SK-N-SH (cell line): ENCODE data around the gene KIFC3. TPM values are rescaled to one million over a fixed set of nuclear protein-coding genes. Genes with fewer than 3 reads are reported as not detected.

Experiments
- CTCF ChIA-PET: fragments of 300-600, 350-600 bp; formaldehyde crosslinking; extraction: SDS; loops from one replicate; lab custom pipeline; 2021; lab: Yijun Ruan, JAX
- POLR2A ChIA-PET: fragments of 350-600 bp; sonication (Branson Sonifier 250); formaldehyde crosslinking; extraction: SDS; loops from one replicate; lab custom pipeline; 2020; ENCODE audit warnings: antibody characterized with exemption, inconsistent platforms; lab: Yijun Ruan, JAX
- DNase-seq: peaks from one replicate; pipeline ENCODE4 v3.0.0; 2012
- H2AFZ ChIP-seq: fragments of 200-600 bp; sonication (generic); 2 replicates; pipeline ENCODE4 v1.8.1; 2016; ENCODE audit warnings: antibody characterized with exemption, mild to moderate bottlenecking, low read depth
- H3F3A ChIP-seq: fragments of 200-600 bp; sonication (generic); replicated peaks from 2 replicates; pipeline ENCODE3; 2016; ENCODE audit warnings: antibody characterized with exemption, mild to moderate bottlenecking; ENCODE audit not compliant: insufficient read depth
- H3K27ac ChIP-seq, 2 experiments: fragments of 200-500 bp in 1 of 2; fragments of 200-600 bp in 1 of 2; sonication (Bioruptor generic) in 1 of 2; sonication (generic), shearing (Covaris generic) in 1 of 2; 2 replicates each; pipeline versions ENCODE4 v1.5.1 to v1.6.1; 2014 to 2016; ENCODE audit warnings: low read depth in 2 of 2, inconsistent platforms in 1 of 2, low read length in 1 of 2, mild to moderate bottlenecking in 1 of 2, mixed read lengths in 1 of 2
- H3K27me3 ChIP-seq: fragments of 200-600 bp; sonication (generic), shearing (Covaris generic); 2 replicates; pipeline ENCODE4 v1.6.1; 2016; ENCODE audit warnings: mixed run types; ENCODE audit not compliant: insufficient read depth
- H3K36me3 ChIP-seq, 2 experiments: fragments of 200-500 bp in 1 of 2; fragments of 200-600 bp in 1 of 2; sonication (Bioruptor generic) in 1 of 2; sonication (generic) in 1 of 2; replicated peaks in 1 of 2; 2 replicates each; pipeline versions ENCODE3 to v1.5.1; 2014 to 2016; ENCODE audit warnings: low read length in 1 of 2, mild to moderate bottlenecking in 1 of 2; ENCODE audit not compliant: insufficient read depth in 2 of 2, control insufficient read depth in 1 of 2
- H3K4me1 ChIP-seq, 2 experiments: fragments of 200-500 bp in 1 of 2; fragments of 200-600 bp in 1 of 2; sonication (Bioruptor generic) in 1 of 2; sonication (generic), shearing (Covaris generic) in 1 of 2; 2 replicates each; pipeline versions ENCODE4 v1.5.1 to v1.6.1; 2014 to 2016; ENCODE audit warnings: low read depth in 1 of 2, low read length in 1 of 2, mixed run types in 1 of 2; ENCODE audit not compliant: insufficient read depth in 2 of 2, control insufficient read depth in 1 of 2
- H3K4me2 ChIP-seq: fragments of 200-600 bp; sonication (generic), shearing (Covaris generic); 2 replicates; pipeline ENCODE4 v1.6.1; 2017; ENCODE audit warnings: mixed run types
- H3K4me3 ChIP-seq, 2 experiments: fragments of 200-500 bp in 1 of 2; fragments of 200-600 bp in 1 of 2; sonication (Bioruptor generic) in 1 of 2; sonication (generic), shearing (Covaris generic) in 1 of 2; 2 replicates each; pipeline versions ENCODE4 v1.5.1 to v1.8.1; 2014 to 2016; ENCODE audit warnings: low read depth in 2 of 2, inconsistent platforms in 1 of 2, low read length in 1 of 2, mild to moderate bottlenecking in 1 of 2, mixed read lengths in 1 of 2, moderate library complexity in 1 of 2
- H3K79me2 ChIP-seq: fragments of 200-600 bp; sonication (generic); 2 replicates; pipeline ENCODE4 v1.8.1; 2017; ENCODE audit warnings: mild to moderate bottlenecking; ENCODE audit not compliant: insufficient read depth
- H3K9ac ChIP-seq: fragments of 200-600 bp; sonication (generic); 2 replicates; pipeline ENCODE4 v1.6.1; 2017; ENCODE audit warnings: mixed run types
- H3K9me2 ChIP-seq: fragments of 200-600 bp; sonication (generic); 2 replicates; pipeline ENCODE4 v1.6.1; 2017; ENCODE audit warnings: mixed run types
- H3K9me3 ChIP-seq: fragments of 200-600 bp; sonication (generic); 2 replicates; pipeline ENCODE4 v1.6.1; 2017; ENCODE audit warnings: mixed run types, mild to moderate bottlenecking, moderate library complexity
- H4K20me1 ChIP-seq: fragments of 200-600 bp; sonication (generic); 2 replicates; pipeline ENCODE4 v1.6.1; 2017; ENCODE audit warnings: mild to moderate bottlenecking, mixed run types; ENCODE audit not compliant: insufficient read depth
- ELF1 ChIP-seq: IDR thresholded peaks from 2 replicates; pipeline ENCODE4 v1.4.0; 2012
- EP300 ChIP-seq, 2 experiments: IDR thresholded peaks; 2 replicates each; pipeline versions ENCODE4 v1.4.0 to v1.6.1; 2012; ENCODE audit warnings: borderline replicate concordance in 1 of 2, low read depth in 1 of 2, low read length in 1 of 2
- FOXJ3 ChIP-seq: sonication (generic); formaldehyde crosslinking; IDR thresholded peaks from 2 replicates; pipeline ENCODE4 v1.5.1; 2020; ENCODE audit warnings: mild to moderate bottlenecking, missing genetic modification reagents
- GABPA ChIP-seq: IDR thresholded peaks from 2 replicates; pipeline ENCODE4 v1.4.0; 2012; ENCODE audit warnings: low read depth, mild to moderate bottlenecking
- JUND ChIP-seq: IDR thresholded peaks from 2 replicates; pipeline ENCODE4 v1.4.0; 2012
- MEF2A ChIP-seq: IDR thresholded peaks from 2 replicates; pipeline ENCODE4 v1.4.0; 2012; ENCODE audit warnings: low read depth, borderline replicate concordance
- MXI1 ChIP-seq: IDR thresholded peaks from 2 replicates; pipeline ENCODE4 v1.6.1; 2012; ENCODE audit warnings: mild to moderate bottlenecking, low read depth, low read length, improper control_type of control experiment
- NFIC ChIP-seq: IDR thresholded peaks from 2 replicates; pipeline ENCODE4 v1.4.0; 2012; ENCODE audit warnings: borderline replicate concordance
- NRF1 ChIP-seq: IDR thresholded peaks from 2 replicates; pipeline ENCODE4 v1.6.1; 2012; ENCODE audit warnings: low read depth, mild to moderate bottlenecking, low read length
- RAD21 ChIP-seq: IDR thresholded peaks from 2 replicates; pipeline ENCODE4 v1.6.1; 2012; ENCODE audit warnings: mild to moderate bottlenecking, low read length
- RCOR1 ChIP-seq: fragments of 150-350 bp; IDR thresholded peaks from 2 replicates; pipeline ENCODE4 v1.6.1; 2017; ENCODE audit warnings: antibody characterized with exemption, low read length
- TAF1 ChIP-seq: IDR thresholded peaks from 2 replicates; pipeline ENCODE4 v1.6.1; 2012; ENCODE audit warnings: low read depth, mild to moderate bottlenecking, low read length, moderate library complexity, borderline replicate concordance
- TEAD4 ChIP-seq: IDR thresholded peaks from 2 replicates; pipeline ENCODE4 v1.4.0; 2012; ENCODE audit warnings: mild to moderate bottlenecking, borderline replicate concordance; ENCODE audit not compliant: insufficient read depth
- WGBS: methylation state at CpG from one replicate; pipeline ENCODE4 v1.1.6; 2017; ENCODE audit warnings: low lambda C conversion rate; 5-methylcytosine and 5-hydroxymethylcytosine counted together
- polyA plus RNA-seq, 3 experiments: library from polyadenylated mRNA; depleted of rRNA; stranded (reverse); fragments of >200 nt; gene quantifications; 2 replicates each; pipeline ENCODE4 v1.2.3, GENCODE V29; 2012
- TF ChIP-seq, protein P1 (sequence below): IDR thresholded peaks from 2 replicates; pipeline ENCODE4 v1.4.0; 2012; ENCODE audit warnings: low read depth
- TF ChIP-seq, protein P2 (sequence below): fragments of 150-350 bp; IDR thresholded peaks from 2 replicates; pipeline ENCODE4 v1.6.1; 2017; ENCODE audit warnings: antibody characterized with exemption, low read length, low read depth, borderline replicate concordance
- TF ChIP-seq, protein P3 (sequence below): fragments of 150-350 bp; IDR thresholded peaks from 2 replicates; pipeline ENCODE4 v1.6.1; 2016; ENCODE audit warnings: mild to moderate bottlenecking, low read depth, low read length
- TF ChIP-seq, protein P4 (sequence below): IDR thresholded peaks from 2 replicates; pipeline ENCODE4 v1.4.0; 2012; ENCODE audit warnings: low read depth, borderline replicate concordance
- TF ChIP-seq, protein P5 (sequence below): IDR thresholded peaks from 2 replicates; pipeline ENCODE4; 2012

Gene KIFC3
- polyA plus RNA-seq, 1 of the 3 experiments (the other 2 are of a cell fraction): 65.4 TPM

DNA sequence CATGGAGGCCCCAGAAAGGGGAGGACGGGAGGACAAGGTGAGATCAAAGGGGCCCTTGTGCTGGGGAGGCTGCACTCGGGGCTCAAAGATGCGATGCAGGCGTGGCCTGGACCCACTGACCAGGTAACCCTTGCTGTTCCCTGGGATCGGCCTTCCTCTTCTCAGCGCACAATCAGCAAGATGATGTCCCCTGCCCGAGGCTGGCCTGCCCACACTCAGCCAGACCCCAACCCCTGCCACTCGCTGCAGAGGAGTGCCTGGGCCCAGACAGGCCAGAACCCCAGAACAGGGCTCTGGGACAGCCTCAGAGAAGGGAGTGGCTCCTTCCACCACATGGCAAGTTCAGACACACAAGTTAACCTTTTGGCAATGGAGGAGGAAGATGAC lies 14.8 kb downstream of the KIFC3 start (continued):
- TF ChIP-seq MEF2A (no peak), JUND (no peak), RAD21 (no peak), TAF1 (no peak), NFIC (no peak), GABPA (no peak), FOXJ3 (CRISPR knock-in tag) (no peak)
- TF ChIP-seq, protein P1, sequence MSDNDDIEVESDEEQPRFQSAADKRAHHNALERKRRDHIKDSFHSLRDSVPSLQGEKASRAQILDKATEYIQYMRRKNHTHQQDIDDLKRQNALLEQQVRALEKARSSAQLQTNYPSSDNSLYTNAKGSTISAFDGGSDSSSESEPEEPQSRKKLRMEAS: no peak

DNA sequence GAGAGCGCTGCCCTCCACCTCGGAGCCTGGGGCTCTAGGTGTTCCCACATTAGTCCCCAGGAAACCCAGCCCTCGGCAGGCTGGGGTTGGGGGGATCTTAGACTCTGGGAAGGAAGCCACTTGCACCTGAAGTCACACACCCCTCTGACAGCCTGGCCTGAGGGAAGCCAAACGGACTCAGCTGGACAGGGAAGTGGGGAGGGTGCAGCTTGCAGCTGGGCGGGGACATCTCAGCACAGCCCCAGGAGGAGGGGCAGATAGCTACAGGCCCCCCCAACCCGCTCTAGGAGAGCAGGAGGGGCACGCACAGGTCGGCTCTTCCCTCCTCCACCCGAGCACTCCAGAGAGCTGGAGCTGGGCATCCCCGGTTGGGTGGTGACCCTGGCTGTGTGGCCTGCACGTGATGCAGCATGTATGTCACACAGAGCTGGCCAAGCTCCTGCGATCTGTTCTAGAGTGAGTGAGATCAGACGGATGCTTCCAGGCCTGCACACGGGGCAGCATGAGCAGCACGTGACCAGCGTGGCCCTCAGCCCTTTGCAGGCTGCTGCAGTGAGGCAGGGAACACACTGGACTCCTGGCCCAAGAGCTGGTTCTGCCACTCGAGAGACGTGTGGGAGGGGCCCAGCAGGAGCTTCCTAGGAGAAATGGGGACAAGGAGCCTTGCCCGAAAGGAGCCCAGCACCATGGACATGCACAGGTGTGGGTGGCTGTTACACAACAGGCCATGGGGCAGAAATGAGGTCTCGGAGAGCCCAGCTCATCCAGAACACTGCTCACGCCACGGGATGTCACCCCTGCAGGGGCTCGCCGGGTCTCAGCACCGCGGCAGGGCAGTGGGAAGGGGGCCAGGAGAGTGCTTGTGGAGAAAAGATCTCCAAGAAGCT lies 15.4 kb downstream of the KIFC3 start:
- H3K9me2 ChIP-seq: no peaks in the 10 kb centered on the region
- H2AFZ ChIP-seq: no peak overlapping the region
- H3K4me2 ChIP-seq: no peak overlapping the region
- H3K27ac ChIP-seq: no peak overlapping the region
- no peaks in the 10 kb centered on the region for H3K27me3 ChIP-seq
- H3K36me3 ChIP-seq: peaks cover 15 to 28% of the 10 kb centered on the region in 2 experiments
- WGBS: 91% methylated on average over 14 of the region's 26 CpGs
- 0 out of 2 replicates have a peak, but pooled peaks cover 8% of the 10 kb centered on the region for H4K20me1 ChIP-seq
- H3K9ac ChIP-seq: no peak overlapping the region
- H3K4me3 ChIP-seq: no peak overlapping the region
- H3K9me3 ChIP-seq: no peaks in the 10 kb centered on the region
- ChIA-PET POLR2A (no interaction called here), CTCF (interaction anchor here (1.1 to 1.5 kb wide), 5 partner anchors 8 to 137 kb away, joined by 3 to 5 read pairs (median 3); no protein-coding TSS in a partner anchor)
- DNase-seq: no peak
- no peaks in the 10 kb centered on the region for H3K4me1 ChIP-seq
- H3F3A ChIP-seq: no peaks in the 10 kb centered on the region
- no peak for TF ChIP-seq FOXJ3 (CRISPR knock-in tag)
- TF ChIP-seq TEAD4: no peak
- no peak for TF ChIP-seq NFIC
- no peak for TF ChIP-seq TAF1
- TF ChIP-seq ELF1: no peak
- TF ChIP-seq GABPA: no peak
- peaks cover 19% of the 10 kb centered on the region; the same call in 1 of the 2 replicates for H3K79me2 ChIP-seq

DNA sequence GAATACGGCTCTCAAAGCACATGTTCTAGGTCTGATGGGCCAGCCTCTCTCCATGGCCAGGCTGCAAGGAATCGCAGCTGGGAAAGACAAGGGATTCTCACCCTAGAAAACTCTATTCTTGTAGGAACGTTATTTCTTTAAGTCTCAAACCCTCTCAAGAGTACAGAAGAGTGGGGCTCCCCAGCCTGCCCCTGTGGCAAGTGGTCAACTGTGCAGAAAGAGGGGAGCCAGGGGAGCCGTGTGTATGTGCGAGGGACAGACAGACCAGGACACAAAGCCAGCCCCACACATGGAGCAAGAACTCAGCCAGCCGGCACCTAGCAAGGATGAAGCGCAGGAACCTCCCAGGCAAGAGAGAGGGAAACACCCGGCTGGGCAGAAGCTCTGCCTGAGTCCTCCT lies 16.4 kb downstream of the KIFC3 start:
- Histone ChIP-seq H3F3A (no peaks in the 10 kb centered on the region), H3K36me3 (peaks cover 11 to 20% of the 10 kb centered on the region in 2 experiments), H3K4me2 (no peak overlapping the region), H3K4me3 (no peak overlapping the region), H3K79me2 (peaks cover 23% of the 10 kb centered on the region), H3K27ac (no peak overlapping the region), H3K9me3 (no peaks in the 10 kb centered on the region), H4K20me1 (0 out of 2 replicates have a peak, but pooled peaks cover 17% of the 10 kb centered on the region), H3K27me3 (no peaks in the 10 kb centered on the region), H2AFZ (no peak overlapping the region), H3K4me1 (no peaks in the 10 kb centered on the region), H3K9me2 (no peaks in the 10 kb centered on the region), H3K9ac (no peak overlapping the region)
- DNase-seq: no peak
- TF ChIP-seq, protein P2, sequence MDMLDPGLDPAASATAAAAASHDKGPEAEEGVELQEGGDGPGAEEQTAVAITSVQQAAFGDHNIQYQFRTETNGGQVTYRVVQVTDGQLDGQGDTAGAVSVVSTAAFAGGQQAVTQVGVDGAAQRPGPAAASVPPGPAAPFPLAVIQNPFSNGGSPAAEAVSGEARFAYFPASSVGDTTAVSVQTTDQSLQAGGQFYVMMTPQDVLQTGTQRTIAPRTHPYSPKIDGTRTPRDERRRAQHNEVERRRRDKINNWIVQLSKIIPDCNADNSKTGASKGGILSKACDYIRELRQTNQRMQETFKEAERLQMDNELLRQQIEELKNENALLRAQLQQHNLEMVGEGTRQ: no peak
- TF ChIP-seq, protein P3, sequence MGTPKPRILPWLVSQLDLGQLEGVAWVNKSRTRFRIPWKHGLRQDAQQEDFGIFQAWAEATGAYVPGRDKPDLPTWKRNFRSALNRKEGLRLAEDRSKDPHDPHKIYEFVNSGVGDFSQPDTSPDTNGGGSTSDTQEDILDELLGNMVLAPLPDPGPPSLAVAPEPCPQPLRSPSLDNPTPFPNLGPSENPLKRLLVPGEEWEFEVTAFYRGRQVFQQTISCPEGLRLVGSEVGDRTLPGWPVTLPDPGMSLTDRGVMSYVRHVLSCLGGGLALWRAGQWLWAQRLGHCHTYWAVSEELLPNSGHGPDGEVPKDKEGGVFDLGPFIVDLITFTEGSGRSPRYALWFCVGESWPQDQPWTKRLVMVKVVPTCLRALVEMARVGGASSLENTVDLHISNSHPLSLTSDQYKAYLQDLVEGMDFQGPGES: no peak
- TF ChIP-seq RCOR1 (no peak), NFIC (no peak), MXI1 (no peak), EP300 (IDR thresholded peaks at IDR 0.05; ENCODE audit: borderline replicate concordance in 1 of 2, low read depth in 1 of 2, low read length in 1 of 2) (no peak), NRF1 (no peak), TAF1 (no peak)
- TF ChIP-seq, protein P4, sequence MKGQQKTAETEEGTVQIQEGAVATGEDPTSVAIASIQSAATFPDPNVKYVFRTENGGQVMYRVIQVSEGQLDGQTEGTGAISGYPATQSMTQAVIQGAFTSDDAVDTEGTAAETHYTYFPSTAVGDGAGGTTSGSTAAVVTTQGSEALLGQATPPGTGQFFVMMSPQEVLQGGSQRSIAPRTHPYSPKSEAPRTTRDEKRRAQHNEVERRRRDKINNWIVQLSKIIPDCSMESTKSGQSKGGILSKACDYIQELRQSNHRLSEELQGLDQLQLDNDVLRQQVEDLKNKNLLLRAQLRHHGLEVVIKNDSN: no peak
- TF ChIP-seq, protein P5, sequence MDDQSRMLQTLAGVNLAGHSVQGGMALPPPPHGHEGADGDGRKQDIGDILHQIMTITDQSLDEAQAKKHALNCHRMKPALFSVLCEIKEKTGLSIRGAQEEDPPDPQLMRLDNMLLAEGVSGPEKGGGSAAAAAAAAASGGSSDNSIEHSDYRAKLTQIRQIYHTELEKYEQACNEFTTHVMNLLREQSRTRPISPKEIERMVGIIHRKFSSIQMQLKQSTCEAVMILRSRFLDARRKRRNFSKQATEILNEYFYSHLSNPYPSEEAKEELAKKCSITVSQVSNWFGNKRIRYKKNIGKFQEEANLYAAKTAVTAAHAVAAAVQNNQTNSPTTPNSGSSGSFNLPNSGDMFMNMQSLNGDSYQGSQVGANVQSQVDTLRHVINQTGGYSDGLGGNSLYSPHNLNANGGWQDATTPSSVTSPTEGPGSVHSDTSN: no peak
- CTCF ChIA-PET: interaction anchor here (1.1 to 1.2 kb wide), 3 partner anchors 16 to 136 kb away, joined by 3 read pairs; no protein-coding TSS in a partner anchor
- POLR2A ChIA-PET: no interaction called here
- WGBS: 95% methylated on average over 8 of the region's 8 CpGs
